ENCODE measurements around the gene TAAR8.

GRCh38 chr6:132537145-132537544 is 15.3 kb upstream of the TAAR8 start:
- TF ChIP-seq CTCF (conservative IDR thresholded peaks at IDR 0.05; ENCODE audit: low read depth, low read length) (no peak), EZH2phosphoT487 (IDR thresholded peaks at IDR 0.05; ENCODE audit: borderline replicate concordance, low read length) (no peak), EZH2 (IDR thresholded peaks at IDR 0.05; ENCODE audit: low read length, unreplicated experiment) (no peak)

Measured in PC-3 (cell line).